GOT3 (cell line): ENCODE data around the gene SMIM28.
"Not testable (repeated sequence)": the region's sequence is repeated elsewhere in the genome, so short reads cannot be mapped to it uniquely, and the experiment has no call there.

Source experiments
- DNase-seq: peaks from one replicate; lab custom pipeline; 2025; ENCODE audit warnings: mixed read lengths; lab: John Stamatoyannopoulos, UW

SMIM28 gene

DNA sequence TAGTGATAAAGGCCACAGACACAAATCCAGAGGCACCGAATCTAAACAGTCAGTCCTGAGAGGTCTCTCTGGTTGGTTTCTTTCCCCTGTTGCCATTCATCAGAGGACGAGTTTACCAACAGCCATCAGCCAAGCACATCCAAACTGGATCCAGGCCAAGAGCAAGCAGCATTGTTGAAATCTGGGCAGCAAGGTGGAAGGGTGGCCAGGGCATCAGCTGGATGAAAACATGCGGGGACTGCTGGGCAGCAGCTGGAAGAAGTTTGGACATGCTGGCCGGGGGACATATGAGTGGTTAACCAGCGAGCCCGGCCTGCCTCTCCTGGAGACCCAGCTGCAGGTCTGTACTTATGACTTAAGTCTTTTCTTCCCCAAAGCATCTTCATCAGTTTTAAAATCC lies at the start of gene SMIM28:
SMIM28 (plus strand) TSS at position 62 of the 400 bp plus-strand sequence; CDS start at position 230, 168 bp downstream.
- no peak for DNase-seq

DNA sequence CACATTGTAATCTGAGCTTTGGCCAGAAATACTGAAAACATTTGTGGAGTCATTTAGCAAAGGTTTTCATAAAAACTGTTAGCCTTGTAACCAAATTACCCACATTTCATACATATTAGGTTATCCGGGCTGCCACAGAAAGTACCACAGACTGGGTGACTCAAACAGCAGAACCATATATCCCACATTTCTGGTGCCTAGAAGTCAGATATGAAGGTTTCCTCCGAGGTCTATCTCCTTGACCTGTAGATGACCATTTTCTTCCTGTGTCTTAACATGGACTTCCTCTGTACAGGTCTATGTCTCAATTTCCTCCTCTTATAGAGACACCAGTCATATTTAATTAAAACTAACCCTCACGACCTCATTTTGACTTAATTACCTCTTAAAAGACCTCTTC lies 49.5 kb upstream of the SMIM28 start:
- no peak for DNase-seq

DNA sequence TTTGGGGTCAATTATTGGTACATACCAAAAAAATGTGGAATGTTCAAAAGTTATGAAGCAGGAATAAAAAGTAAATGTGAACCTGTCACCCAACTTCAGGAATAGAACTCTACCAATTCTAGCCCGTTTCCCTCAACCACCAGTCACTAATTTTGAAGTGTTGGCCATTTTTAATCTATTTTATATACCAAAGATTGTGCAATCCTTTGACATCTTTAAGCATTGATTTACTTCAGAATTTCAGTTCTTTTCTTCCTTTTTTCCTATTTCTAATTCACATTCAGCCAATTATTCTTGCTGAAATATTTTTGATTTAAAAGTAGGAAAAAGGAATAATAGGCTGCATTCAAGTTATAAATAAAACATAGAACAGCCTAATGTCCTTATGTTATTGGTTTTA lies 46.9 kb upstream of the SMIM28 start:
- DNase-seq: no peak

DNA sequence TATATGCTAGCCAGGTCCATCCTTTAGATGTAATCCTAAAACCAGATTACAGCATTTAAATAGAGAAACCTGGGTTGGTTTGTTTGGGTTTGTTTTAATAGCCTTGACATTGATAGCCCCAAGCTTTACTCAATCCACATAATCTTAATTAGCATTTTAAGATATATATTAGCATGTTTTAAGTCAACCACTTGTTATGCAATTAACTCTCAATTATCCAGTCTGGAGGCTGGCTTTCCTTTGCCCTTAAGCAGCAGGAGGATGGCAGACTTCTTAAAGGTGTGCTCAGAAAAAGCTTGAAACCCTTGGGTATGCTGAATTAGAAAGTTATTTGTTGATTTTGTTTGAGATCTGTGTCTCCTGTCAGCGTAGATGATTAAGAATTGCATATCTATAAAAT lies 46.3 kb upstream of the SMIM28 start:
- DNase-seq: no peak

DNA sequence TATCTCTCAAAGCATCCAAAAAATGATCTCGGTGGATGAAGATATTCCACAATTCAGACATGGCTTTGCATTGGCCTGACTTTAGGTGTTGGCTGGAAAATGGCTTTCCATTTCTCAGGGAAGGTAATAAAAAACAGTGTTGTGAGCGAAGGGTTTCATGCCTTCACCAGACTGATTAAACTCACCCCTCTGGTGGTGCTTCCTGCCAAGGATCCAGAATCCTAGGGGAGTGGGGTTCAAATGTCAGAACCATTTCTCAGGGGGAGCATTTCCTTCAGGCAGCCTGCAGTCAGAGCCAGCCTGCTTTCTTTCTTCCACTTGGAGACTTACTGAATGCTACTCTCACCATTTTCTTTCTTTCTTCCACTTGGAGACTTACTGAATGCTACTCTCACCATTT lies 45.7 kb upstream of the SMIM28 start:
- DNase-seq: no peak

DNA sequence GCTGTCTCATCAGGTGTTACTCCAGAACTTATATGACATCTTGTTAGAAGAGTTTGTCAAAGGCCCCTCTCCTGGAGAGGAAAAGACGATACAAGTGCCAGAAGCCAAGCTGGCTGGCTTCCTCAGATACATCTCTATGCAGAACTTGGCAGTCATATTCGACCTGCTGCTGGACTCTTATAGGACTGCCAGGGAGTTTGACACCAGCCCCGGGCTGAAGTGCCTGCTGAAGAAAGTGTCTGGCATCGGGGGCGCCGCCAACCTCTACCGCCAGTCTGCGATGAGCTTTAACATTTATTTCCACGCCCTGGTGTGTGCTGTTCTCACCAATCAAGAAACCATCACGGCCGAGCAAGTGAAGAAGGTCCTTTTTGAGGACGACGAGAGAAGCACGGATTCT lies 43.7 kb upstream of the SMIM28 start:
- no peak for DNase-seq

DNA sequence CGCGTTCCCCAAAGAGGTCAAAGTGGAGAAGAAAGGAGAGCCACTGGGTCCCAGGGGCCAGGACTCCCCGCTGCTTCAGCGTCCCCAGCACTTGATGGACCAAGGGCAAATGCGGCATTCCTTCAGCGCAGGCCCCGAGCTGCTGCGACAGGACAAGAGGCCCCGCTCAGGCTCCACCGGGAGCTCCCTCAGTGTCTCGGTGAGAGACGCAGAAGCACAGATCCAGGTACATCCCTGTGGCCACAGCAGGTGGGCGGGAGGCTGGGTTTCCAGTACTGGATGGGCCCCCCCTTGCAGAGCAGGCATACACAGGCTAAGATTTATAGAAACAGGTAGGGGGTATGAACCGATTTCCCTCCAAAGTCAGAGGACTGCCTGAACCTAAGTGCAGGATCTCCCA lies 42.7 kb upstream of the SMIM28 start:
- no peak for DNase-seq

DNA sequence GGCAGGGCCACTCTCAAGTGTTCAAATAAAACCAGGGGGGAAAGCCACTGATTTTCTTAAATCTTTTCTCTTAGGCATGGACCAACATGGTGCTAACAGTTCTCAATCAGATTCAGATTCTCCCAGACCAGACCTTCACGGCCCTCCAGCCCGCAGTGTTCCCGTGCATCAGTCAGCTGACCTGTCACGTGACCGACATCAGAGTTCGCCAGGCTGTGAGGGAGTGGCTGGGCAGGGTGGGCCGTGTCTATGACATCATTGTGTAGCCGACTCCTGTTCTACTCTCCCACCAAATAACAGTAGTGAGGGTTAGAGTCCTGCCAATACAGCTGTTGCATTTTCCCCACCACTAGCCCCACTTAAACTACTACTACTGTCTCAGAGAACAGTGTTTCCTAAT lies 41.5 kb upstream of the SMIM28 start:
- no peak for DNase-seq

DNA sequence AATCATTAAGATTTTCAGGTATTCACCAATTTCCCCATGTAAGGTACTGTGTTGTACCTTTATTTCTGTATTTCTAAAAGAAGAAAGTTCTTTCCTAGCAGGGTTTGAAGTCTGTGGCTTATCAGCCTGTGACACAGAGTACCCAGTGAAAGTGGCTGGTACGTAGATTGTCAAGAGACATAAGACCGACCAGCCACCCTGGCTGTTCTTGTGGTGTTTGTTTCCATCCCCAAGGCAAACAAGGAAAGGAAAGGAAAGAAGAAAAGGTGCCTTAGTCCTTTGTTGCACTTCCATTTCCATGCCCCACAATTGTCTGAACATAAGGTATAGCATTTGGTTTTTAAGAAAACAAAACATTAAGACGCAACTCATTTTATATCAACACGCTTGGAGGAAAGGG lies 40.6 kb upstream of the SMIM28 start:
- no peak for DNase-seq

DNA sequence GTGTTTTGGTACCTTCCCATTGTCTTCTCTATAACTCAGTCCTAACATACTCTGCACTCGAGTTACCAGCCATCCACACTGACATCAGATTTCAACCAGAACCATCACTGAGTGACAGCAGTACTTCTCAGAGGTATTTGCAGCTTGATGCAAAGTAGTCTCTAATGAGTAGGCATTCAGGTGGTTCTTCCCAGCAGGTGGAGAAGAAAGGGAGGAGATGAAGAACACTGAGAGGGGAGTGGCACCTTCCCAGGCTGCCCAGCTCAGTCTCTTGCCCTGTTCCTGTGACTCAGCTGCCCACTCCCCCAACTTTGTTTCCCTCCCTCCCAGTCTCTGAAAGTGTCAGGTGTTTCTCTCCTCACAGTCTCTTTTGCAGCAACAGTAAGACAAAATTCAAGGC lies 38.7 kb upstream of the SMIM28 start:
- DNase-seq: no peak

DNA sequence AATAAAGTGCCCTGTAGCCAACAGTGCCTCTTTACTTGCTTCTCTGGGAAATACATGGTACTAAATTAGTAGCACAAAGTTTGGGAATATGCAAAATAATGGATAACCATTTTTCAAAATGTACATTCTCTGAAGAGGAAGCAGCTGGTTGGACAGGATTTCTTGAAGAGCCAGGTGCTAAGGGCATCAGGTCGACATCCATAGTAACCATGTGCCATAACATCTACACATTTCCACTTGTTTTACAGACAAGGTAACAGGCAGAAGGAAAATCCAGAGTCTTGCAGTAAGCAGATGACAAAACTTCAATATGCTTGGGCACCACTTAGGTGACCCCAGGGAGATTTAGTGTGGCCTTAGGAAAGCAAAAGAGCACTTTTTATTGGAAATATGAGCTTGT lies 36.5 kb upstream of the SMIM28 start:
- no peak for DNase-seq

DNA sequence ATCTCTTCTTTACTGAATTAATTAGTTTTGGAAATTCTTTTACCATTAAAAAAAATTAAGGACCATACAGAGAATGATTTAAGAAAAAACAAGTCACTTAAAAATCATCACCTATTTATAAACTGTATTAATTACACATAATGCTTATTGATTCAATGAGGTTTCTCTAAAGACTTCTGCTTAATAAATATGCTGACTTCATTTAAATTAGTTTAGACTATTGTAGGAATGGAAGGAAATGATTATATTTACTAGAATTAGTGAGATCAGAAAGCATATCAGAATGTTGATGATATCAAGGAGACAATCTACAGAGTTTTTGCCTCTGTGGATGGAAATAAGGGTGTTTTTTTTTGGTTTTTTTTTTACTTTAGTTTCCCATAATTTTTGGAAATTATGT lies 34.6 kb upstream of the SMIM28 start:
- DNase-seq: no peak

DNA sequence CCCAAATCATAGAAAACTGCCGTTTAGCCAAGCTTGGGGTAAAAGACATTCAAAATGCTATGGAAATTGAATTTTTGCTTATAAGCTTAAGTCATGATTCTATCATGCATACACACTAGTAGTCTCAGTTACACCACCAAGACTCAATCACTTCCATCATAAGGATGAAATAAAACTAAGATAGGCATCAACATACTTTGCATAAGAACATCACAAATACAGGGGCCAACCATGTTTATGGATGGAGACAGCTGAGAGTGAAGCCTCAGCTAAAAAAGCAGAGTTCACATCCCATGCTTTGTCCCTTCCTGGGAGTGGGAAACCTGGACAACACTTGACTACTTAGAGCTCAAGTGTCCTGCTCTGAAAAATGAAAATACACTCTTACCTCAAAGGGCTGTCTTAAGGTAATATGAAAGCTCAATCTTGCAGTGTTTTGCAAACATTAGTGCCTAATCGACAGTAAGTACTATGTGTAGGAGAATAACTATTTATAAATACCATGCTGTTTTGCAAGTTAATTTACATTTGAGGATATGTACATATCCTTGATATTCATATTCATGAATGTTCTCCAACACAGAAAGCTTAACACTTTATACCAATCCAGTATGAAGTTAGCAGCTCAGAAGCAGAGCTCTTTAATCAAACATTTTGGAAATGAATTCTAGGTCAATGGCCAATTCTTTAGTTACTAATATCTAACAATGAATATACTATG lies 32.0 kb upstream of the SMIM28 start:
- DNase-seq: no peak

DNA sequence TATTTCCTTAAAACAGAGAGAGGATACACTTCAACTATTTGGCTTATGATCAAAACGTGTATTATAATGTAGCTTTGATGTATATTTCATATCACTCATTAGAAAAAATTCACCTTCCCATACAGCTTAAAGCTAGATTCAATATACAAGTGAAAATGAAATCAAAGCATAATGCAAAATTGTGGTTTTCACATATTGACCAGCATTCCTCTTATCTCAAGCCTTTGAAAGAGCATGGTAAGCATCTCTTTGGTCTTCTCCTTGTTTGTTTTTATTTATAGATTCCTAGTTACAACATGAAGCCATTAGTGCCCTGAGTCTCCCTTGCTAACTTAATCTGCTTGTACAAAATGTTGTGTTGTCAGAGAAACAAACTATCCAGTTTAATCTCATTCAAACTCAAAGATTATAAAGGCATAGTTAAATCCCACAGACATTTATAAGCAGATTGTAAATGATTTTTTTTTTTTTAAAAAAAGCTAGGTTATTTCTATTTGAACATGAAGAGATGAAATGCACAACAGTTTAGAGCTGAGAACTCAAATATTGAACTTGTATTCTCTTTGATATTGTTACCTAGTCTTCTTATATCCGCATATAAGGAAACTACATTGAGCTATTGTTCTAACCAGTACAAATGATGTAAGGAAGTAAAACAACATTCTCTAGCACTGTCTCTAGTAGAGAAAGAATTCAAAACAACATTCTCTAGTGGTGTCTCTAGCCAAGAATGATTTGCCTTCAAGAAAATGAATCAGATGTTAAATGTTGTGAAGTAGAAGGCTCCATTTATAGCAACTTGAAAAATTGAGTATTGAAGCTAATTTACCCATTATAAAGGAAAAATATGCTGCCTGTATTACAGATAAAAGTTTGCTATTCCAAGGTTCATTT lies 31.2 kb upstream of the SMIM28 start:
- DNase-seq: no peak

DNA sequence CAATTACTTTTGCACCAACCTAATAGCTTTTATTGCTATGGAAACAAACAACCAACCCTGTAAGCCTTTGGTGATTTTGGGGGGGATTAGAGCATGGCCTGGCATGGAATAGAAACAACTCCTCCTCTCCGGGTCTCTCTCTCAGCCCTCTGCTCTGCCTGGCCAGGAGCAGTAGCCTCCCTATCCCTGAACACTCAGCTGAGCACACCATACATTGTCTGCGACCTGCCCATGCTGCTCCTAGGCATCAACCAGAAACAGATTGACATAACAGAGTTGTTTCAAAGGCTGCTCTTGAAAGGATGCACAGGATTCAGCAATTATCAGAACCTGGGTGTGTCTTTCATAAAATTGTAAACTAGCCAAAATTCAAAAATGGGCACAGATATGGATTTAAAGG lies 29.8 kb upstream of the SMIM28 start:
- no peak for DNase-seq

DNA sequence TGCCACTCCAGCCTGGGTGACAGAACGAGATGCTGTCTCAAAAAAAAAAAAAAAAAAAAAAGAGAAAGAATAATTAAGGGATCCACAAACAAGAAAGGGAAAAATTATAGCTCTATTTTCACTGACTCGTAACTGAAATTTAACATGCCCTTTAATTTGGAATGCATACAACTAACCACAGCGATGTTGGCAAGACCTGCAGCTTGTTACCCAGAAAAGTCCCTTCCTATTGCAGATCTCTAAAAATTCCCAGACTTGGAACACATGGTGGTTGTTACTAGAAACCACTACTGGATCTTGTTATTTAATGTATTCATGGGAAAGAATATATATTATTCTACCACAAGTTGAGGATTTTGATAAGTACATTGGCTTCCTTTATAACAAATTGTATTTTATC lies 27.8 kb upstream of the SMIM28 start:
- DNase-seq: no peak

DNA sequence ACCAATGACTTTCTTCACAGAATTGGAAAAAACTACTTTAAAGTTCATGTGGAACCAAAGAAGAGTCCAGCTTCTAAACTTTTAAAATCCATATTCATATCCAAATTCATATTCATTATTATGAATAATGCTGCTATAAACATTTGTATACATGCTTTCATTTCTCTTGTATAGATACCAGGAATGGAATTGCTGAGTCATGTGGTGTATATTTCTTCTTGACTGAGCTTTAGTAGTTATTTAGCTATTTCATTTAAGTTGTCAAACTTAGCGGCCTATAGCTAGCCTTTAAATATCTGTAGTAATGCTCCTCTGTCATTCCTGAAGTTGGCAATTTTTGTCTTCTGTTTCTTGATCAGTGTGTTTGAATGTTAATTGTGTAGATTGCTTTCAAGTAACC lies 19.8 kb upstream of the SMIM28 start:
- DNase-seq: no peak

DNA sequence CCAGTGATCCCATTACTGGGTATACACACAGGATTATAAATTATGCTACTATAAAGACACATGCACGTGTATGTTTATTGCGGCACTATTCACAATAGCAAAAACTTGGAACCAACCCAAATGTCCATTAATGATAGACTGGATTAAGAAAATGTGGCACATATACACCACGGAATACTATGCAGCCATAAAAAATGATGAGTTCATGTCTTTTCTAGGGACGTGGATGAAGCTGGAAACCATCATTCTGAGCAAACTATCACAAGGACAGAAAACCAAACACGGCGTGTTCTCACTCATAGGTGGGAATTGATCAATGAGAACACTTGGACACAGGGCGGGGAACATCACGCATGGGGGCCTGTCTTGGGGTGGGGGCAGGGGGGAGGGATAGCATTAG lies 9.0 kb upstream of the SMIM28 start:
- DNase-seq: not testable (repeated sequence)

DNA sequence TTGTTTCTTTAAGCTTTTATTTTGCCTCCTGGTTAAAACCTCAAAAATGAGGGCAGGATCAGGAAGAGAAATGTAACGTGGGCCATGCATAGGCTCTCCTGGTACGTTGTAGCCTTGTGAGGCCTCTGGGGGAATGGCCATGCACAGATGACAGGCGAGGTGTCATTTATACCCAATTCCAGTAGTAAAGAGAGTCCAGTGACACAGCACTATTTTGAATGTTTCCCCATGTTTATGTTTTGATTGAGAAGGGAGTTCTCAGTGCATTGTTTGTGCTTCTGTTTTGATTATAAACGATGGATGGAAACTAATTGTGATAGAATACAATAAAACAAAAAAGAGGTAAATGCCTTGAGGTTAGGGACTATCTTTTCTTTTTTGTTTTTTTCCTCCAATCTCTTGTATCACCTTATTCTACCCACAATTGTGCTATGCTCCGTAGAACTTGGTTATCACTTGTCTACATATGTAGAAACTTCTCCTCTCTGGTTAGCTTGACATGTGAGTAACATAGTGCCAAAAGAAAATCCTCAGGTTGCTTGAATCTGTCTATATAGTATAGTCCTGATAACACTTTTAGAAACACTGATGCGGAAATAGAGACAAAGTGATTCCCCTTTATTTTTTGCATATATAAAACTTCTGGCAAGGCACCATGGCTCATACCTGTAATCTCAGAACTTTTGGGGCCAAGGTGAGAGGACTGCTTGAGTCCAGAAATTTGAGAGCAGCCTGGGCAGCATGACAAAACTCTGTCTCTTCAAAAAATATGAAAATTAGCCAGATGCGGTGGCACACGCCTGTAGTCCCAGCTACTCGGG lies 6.9 kb upstream of the SMIM28 start:
- DNase-seq: no peak

DNA sequence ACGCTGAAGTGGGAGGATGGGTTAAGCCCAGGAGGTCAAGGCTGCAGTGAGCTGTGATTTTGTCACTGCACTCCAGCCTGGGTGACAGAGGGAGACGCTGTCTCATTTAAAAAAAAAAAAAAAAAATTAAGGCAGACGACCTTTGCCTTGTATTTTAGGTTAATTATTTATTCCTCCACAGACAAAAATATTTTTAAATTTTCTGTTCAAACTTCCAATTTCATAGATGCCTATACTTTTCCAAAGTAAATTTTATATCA lies 6.3 kb upstream of the SMIM28 start:
- no peak for DNase-seq

DNA sequence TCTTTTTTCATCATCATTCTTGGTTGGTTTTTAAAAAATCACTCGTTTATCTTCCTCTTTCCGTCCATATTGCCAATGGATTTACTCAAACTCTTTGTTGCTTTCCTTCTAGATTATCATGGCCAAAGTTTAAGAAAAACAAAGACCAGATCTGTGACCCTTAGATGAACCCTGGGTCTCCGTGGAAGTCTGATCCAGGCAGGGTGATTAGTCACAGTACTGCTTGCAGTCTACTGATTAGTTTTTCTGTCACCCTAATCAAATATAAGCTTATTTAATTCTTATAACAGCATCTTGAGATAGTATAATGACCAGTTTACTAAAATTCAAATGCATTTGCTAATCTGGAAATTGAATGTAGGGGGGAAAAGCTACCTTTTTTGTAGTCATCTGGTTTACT lies 6.0 kb upstream of the SMIM28 start:
- DNase-seq: no peak

DNA sequence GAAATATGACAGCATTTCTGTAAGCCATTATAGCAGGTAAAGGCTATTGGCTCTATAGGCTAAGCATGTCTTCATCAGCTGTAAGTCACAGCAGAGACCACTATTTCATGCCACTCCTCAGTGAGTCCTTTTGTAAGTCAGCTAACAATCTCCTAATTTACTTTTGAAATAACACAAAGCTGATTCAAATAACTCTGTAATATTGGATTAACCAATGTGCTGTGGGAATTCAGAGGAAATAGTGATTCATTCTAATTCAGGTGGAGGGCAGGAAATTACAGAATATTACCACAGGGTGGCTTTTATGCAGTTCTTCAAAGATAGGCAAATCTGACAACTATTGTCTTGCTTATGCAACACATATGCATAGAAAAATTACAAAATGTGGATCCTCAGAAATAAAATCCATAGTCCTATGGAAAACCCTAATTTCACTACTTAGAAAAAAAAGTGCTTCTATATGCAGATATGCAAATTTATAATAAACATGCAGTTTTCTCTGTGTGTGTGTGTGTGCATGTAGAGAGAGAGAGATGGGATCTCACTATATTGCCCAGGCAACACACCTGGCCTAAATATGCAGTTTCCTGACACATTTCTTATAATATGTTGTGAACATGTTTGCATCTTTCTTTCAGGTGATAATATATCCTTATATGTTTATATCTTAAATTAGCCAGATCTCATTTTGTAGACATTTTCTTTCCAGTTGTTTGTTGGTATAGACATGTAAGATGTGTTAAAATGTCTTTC lies 4.8 kb upstream of the SMIM28 start:
- DNase-seq: no peak
